Measurements from ENCODE around the gene ZNF394.

Gene ZNF394

GRCh38 chr7:99468336-99468918 lies 31.7 kb downstream of the ZNF394 start:
- Histone ChIP-seq H3K9me3 (no peaks in the 10 kb centered on the region), H3K27me3 (no peaks in the 10 kb centered on the region), H3K36me3 (peaks cover 12% of the 10 kb centered on the region), H3K4me3 (ENCODE audit: low read depth, low read length) (no peak overlapping the region), H3K4me1 (no peaks in the 10 kb centered on the region)
- DNase-seq: no peak
- no peak for TF ChIP-seq CTCF (IDR thresholded peaks at IDR 0.05; ENCODE audit: low read depth, low read length)

GRCh38 chr7:99465421-99465768 lies 34.7 kb downstream of the ZNF394 start:
- Histone ChIP-seq H3K27me3 (no peaks in the 10 kb centered on the region), H3K36me3 (peaks cover 34% of the 10 kb centered on the region), H3K9me3 (no peaks in the 10 kb centered on the region), H3K4me3 (ENCODE audit: low read depth, low read length) (peak overlapping the region; percentile 97), H3K4me1 (no peaks in the 10 kb centered on the region)
- DNase-seq: no peak
- TF ChIP-seq CTCF (IDR thresholded peaks at IDR 0.05; ENCODE audit: low read depth, low read length): no peak

GRCh38 chr7:99461221-99461620 lies 38.9 kb downstream of the ZNF394 start:
- TF ChIP-seq CTCF (IDR thresholded peaks at IDR 0.05; ENCODE audit: low read depth, low read length): 0 out of 2 replicates have a peak, but pooled peaks have one; percentile 17
- H3K4me3 ChIP-seq (ENCODE audit: low read depth, low read length): no peak overlapping the region
- H3K4me1 ChIP-seq: no peaks in the 10 kb centered on the region
- no peaks in the 10 kb centered on the region for H3K27me3 ChIP-seq
- peaks cover 74% of the 10 kb centered on the region for H3K36me3 ChIP-seq
- H3K9me3 ChIP-seq: no peaks in the 10 kb centered on the region
- DNase-seq: no peak

GRCh38 chr7:99460651-99461050 lies 39.4 kb downstream of the ZNF394 start:
- Histone ChIP-seq H3K4me3 (ENCODE audit: low read depth, low read length) (no peak overlapping the region), H3K36me3 (peaks cover 80% of the 10 kb centered on the region), H3K4me1 (no peaks in the 10 kb centered on the region), H3K27me3 (no peaks in the 10 kb centered on the region), H3K9me3 (no peaks in the 10 kb centered on the region)
- TF ChIP-seq CTCF (IDR thresholded peaks at IDR 0.05; ENCODE audit: low read depth, low read length): no peak
- no peak for DNase-seq

GRCh38 chr7:99459087-99459486 lies 41.0 kb downstream of the ZNF394 start:
- peak; percentile 49 for DNase-seq
- peaks cover 87% of the 10 kb centered on the region for H3K36me3 ChIP-seq
- peak; percentile 43 for TF ChIP-seq CTCF (IDR thresholded peaks at IDR 0.05; ENCODE audit: low read depth, low read length)
- no peak overlapping the region for H3K4me3 ChIP-seq (ENCODE audit: low read depth, low read length)
- no peaks in the 10 kb centered on the region for H3K4me1 ChIP-seq
- H3K9me3 ChIP-seq: no peaks in the 10 kb centered on the region
- no peaks in the 10 kb centered on the region for H3K27me3 ChIP-seq

- Histone ChIP-seq H3K4me1 (no peaks in the 10 kb centered on the region), H3K27me3 (no peaks in the 10 kb centered on the region), H3K9me3 (no peaks in the 10 kb centered on the region), H3K4me3 (ENCODE audit: low read depth, low read length) (no peak overlapping the region), H3K36me3 (peaks cover 93% of the 10 kb centered on the region)
- no peak for DNase-seq
- TF ChIP-seq CTCF (IDR thresholded peaks at IDR 0.05; ENCODE audit: low read depth, low read length): no peak
Measured at GRCh38 chr7:99457650-99458493, 42.2 kb downstream of the ZNF394 start.
